Measurements from ENCODE around the gene RNU7-1.

- TF ChIP-seq TFE3 (CRISPR knock-in tag; IDR thresholded peaks at IDR 0.05) (no peak), FOXO4 (CRISPR knock-in tag; IDR thresholded peaks at IDR 0.05) (no peak), TAF1 (IDR thresholded peaks at IDR 0.05; ENCODE audit: control insufficient read depth, extremely low read depth, insufficient read depth, low read length, severe bottlenecking) (no peak), ZNF449 (CRISPR knock-in tag; IDR thresholded peaks at IDR 0.05) (no peak), USF2 (CRISPR knock-in tag; IDR thresholded peaks at IDR 0.05) (no peak), BHLHE40 (IDR thresholded peaks at IDR 0.05; ENCODE audit: low read length) (no peak), ZBTB40 (IDR thresholded peaks at IDR 0.05) (no peak), ZBTB40 (CRISPR knock-in tag; IDR thresholded peaks at IDR 0.05) (no peak), TOE1 (IDR thresholded peaks at IDR 0.05; ENCODE audit: borderline replicate concordance) (no peak), TOE1 (CRISPR knock-in tag; IDR thresholded peaks at IDR 0.05; ENCODE audit: borderline replicate concordance, low read depth) (no peak), CTCF (IDR thresholded peaks at IDR 0.05 in 2 of 3, conservative IDR thresholded peaks at IDR 0.05 in 1 of 3; ENCODE audit: insufficient read depth in 2 of 3, low read depth in 1 of 3, low read length in 3 of 3) (no peak), THRA (IDR thresholded peaks at IDR 0.05) (no peak), JUND (IDR thresholded peaks at IDR 0.05; ENCODE audit: borderline replicate concordance, low read depth, low read length) (no peak), JUND (tag; IDR thresholded peaks at IDR 0.05; ENCODE audit: borderline replicate concordance, low read depth, low read length) (no peak), ZNF217 (CRISPR knock-in tag; IDR thresholded peaks at IDR 0.05) (no peak)
Measured at GRCh38 chr12:6941782-6942181, 1.8 kb upstream of the RNU7-1 start.

Data from K562 (cell line).